Testis (tissue), 3 donors: ENCODE data around the gene KIF7. TPM values are rescaled to one million over a fixed set of nuclear protein-coding genes. Genes with fewer than 3 reads are reported as not detected.
A peak's percentile ranks its signal among the peaks of the same experiment; 100 is the strongest.

Experiments
- DNase-seq: peaks from one replicate; pipeline ENCODE4 v3.0.0-alpha.2; 2019
- H3K27ac ChIP-seq, 2 donors: fragments of 200-600 bp; sonication (generic); one replicate each; pipeline ENCODE4 v1.5.1; 2019
- H3K27me3 ChIP-seq: fragments of 200-600 bp; sonication (generic); one replicate; pipeline ENCODE4 v1.5.1; 2019
- H3K36me3 ChIP-seq: fragments of 200-600 bp; sonication (generic); one replicate; pipeline ENCODE4 v1.5.1; 2017; ENCODE audit warnings: low read depth; ENCODE audit errors: missing control alignments
- H3K4me1 ChIP-seq: fragments of 200-600 bp; sonication (generic); one replicate; pipeline ENCODE4 v1.5.1; 2019
- H3K4me3 ChIP-seq, 2 donors: fragments of 200-600 bp; sonication (generic); one replicate each; pipeline ENCODE4 v1.5.1; 2017 to 2019
- H3K9me3 ChIP-seq: fragments of 200-600 bp; sonication (generic); one replicate; pipeline ENCODE4 v1.5.1; 2017
- POLR2A ChIP-seq: fragments of 450-650 bp; IDR thresholded peaks from one replicate; pipeline ENCODE4 v1.6.1; 2017; ENCODE audit warnings: antibody characterized with exemption, mild to moderate bottlenecking, moderate library complexity
- WGBS, 2 donors: methylation state at CpG; one replicate each; pipeline ENCODE4 v1.1.5; 2018; 5-methylcytosine and 5-hydroxymethylcytosine counted together
- intact Hi-C: fragments of 100-400 bp; cut with DNase I; formaldehyde crosslinking; loops from one replicate; pipeline ENCODE4 v1.15.1; 2023; ENCODE audit warnings: low total_unique reads
- polyA plus RNA-seq: library from polyadenylated mRNA; stranded (reverse); fragments of 350-450 nt; fragmentation: Illumina TruSeq; extraction: RNeasy Lipid Tissue Mini Kit (QIAGEN cat#74804); gene quantifications from one replicate; pipeline ENCODE4 v1.2.3, GENCODE V29; 2014; ENCODE audit warnings: low read depth, low replicate concordance; ENCODE audit not compliant: insufficient read depth
- total RNA-seq, 2 donors: library from RNA; depleted of rRNA; stranded (reverse); fragments of >200 nt; gene quantifications; one replicate each; pipeline ENCODE4 v1.2.3, GENCODE V29; 2016
- TF ChIP-seq, protein P1 (sequence below), 3 experiments: fragments of 450-650 bp in 2 of 3; fragments of 200-600 bp in 1 of 3; sonication (generic) in 1 of 3; IDR thresholded peaks; one replicate each; pipeline ENCODE4 v1.5.1; 2016 to 2019; ENCODE audit warnings: antibody characterized with exemption in 3 of 3, mild to moderate bottlenecking in 2 of 3, moderate library complexity in 1 of 3

KIF7 gene
- total and polyA plus RNA-seq, 3 donors from 2014 or later = 2.6 to 7.6 (median 5.6) TPM

DNA sequence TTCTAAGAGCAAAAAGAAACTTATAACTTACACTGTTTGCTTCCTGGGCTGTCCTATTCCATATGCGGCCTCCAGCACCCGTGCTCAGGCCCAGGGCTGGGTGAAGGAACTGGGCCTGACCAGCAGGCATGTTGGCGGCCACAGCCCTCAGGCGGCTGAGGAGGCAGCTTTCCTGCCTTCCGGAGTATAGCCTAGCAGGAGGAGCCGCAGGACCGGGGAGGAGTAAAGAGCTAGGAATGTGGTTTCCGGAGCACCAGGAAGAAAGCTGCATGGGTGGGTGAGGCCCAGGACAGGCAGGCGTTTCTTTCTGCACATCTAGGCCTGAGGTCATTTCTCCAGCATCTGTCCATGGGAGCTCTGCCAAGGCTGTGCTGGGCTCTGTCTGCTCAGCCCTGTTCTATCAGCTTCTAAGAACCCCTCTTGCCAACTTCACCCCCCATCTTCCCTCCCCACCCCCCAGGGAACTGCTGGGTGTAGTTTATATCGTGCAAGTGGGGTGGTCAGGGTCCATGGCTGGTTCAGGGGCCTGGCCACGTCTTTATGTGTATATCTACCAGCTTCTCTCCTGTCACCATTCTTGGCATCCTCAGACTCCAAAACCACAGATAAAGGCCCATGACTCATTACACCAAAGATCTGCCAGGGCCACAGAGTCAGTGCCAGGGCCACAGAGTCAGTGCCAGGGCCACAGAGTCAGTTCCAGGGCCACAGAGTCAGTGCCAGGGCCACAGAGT is 7.8 kb upstream of the KIF7 start:
- H3K4me3 ChIP-seq = no peak overlapping the region
- WGBS, 2 donors = 42 to 55% methylated on average over 10 to 11 of the region's 11 CpGs
- peak; percentile 42 for DNase-seq

DNA sequence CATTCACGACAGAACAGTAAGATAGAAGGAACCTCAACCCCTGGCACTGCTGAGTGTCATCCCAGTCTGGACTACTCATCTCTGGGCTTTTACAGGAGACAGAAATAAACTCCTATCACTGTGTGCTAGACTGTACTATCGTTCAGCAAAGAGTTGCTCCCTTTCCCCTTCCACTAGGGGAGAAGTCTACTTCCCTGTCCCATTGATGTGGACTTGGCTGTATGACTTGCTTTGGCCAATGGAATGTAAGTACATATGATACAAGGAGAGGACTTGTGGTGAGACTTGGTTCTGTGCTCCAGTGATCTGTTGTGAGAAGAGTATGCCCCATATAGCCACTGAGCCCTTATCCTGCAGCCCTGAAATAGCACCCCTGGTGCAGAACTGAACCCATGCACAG is 5.3 kb upstream of the KIF7 start:
- no peak overlapping the region for H3K27ac ChIP-seq
- H3K4me1 ChIP-seq = peaks cover 10% of the 10 kb centered on the region
- H3K4me3 ChIP-seq = no peak overlapping the region
- intact Hi-C loops = no loop called here
- no peak for TF ChIP-seq POLR2A
- TF ChIP-seq, protein P1, sequence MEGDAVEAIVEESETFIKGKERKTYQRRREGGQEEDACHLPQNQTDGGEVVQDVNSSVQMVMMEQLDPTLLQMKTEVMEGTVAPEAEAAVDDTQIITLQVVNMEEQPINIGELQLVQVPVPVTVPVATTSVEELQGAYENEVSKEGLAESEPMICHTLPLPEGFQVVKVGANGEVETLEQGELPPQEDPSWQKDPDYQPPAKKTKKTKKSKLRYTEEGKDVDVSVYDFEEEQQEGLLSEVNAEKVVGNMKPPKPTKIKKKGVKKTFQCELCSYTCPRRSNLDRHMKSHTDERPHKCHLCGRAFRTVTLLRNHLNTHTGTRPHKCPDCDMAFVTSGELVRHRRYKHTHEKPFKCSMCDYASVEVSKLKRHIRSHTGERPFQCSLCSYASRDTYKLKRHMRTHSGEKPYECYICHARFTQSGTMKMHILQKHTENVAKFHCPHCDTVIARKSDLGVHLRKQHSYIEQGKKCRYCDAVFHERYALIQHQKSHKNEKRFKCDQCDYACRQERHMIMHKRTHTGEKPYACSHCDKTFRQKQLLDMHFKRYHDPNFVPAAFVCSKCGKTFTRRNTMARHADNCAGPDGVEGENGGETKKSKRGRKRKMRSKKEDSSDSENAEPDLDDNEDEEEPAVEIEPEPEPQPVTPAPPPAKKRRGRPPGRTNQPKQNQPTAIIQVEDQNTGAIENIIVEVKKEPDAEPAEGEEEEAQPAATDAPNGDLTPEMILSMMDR (IDR thresholded peaks at IDR 0.05) = no peak
- H3K27me3 ChIP-seq = no peaks in the 10 kb centered on the region
- H3K9me3 ChIP-seq = no peaks in the 10 kb centered on the region
- 77 to 80% methylated on average over 1 to 2 of the region's 2 CpGs for WGBS, 2 donors
- no peaks in the 10 kb centered on the region for H3K36me3 ChIP-seq
- DNase-seq = no peak

More for the DNA sequence above, 7.8 kb upstream of the KIF7 start:
- Histone ChIP-seq H3K36me3 (no peaks in the 10 kb centered on the region), H3K27ac (peak overlapping the region in 1 of 2 donors; percentile 33), H3K9me3 (no peaks in the 10 kb centered on the region), H3K27me3 (no peaks in the 10 kb centered on the region), H3K4me1 (peaks cover 10% of the 10 kb centered on the region)
- intact Hi-C loops = no loop called here
- no peak for TF ChIP-seq POLR2A
- TF ChIP-seq, protein P1 (IDR thresholded peaks at IDR 0.05) = no peak

DNA sequence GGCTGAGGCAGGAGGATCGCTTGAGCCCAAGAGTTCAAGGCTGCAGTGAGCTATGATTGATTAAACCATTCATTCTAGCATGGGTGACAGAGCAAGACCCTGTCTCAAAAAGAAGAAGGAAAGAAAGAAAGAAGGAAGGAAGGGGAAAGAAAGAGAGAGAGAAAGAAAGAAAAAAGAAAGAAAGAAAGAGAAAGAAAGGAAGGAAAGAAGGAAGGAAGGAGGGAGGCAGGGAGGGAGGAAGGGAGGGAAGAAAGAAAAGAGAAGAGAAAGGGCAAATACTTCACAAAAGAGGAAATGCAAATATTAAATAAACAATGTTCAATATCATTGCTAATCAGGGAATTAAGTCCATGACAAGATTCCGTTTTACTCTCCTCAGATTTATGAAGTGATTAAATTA is 4.0 kb upstream of the KIF7 start:
- TF ChIP-seq POLR2A = no peak
- TF ChIP-seq, protein P1 (IDR thresholded peaks at IDR 0.05) = no peak
- H3K4me1 ChIP-seq = peaks cover 10% of the 10 kb centered on the region
- no peak overlapping the region for H3K4me3 ChIP-seq
- no peak for DNase-seq
- H3K9me3 ChIP-seq = no peaks in the 10 kb centered on the region
- intact Hi-C loops = no loop called here
- no peaks in the 10 kb centered on the region for H3K27me3 ChIP-seq
- no peaks in the 10 kb centered on the region for H3K36me3 ChIP-seq
- no peak overlapping the region for H3K27ac ChIP-seq
- WGBS, 2 donors = 85 to 92% methylated on average over 2 of the region's 2 CpGs

DNA sequence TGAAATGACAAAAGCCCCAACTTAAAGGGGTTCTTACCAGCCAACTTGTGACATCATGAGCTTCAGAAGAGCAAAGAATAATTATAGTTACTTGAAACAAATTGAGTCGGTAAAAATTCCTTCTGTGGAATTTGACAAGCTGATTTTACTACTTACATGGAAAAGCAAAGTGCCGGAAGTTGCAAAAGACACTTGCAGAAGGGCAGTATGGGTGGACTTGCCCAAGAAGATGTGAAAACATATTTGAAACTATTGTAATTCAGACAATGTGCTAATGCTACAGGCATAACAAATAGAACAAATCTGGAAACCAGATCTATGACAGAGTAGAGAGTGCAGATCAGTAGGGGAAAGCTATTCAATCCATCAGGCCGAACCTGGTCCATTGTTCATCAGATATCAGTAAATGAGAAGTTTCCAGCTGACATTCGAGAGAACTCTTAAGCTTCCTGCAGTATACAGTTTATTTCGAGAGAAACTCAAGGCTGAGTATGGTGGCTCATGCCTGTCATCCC is 2.5 kb upstream of the KIF7 start:
- WGBS, 2 donors = 87 to 88% methylated on average over 5 of the region's 5 CpGs
- Histone ChIP-seq H3K4me3 (no peak overlapping the region), H3K9me3 (no peaks in the 10 kb centered on the region), H3K4me1 (peaks cover 6% of the 10 kb centered on the region), H3K36me3 (no peaks in the 10 kb centered on the region), H3K27ac (no peak overlapping the region), H3K27me3 (no peaks in the 10 kb centered on the region)
- DNase-seq = peak; percentile 1
- intact Hi-C loops = no loop called here
- TF ChIP-seq, protein P1 (IDR thresholded peaks at IDR 0.05) = no peak
- TF ChIP-seq POLR2A = no peak
